Measurements from ENCODE around the gene F13B. TPM values are rescaled to one million over a fixed set of nuclear protein-coding genes. Genes with fewer than 3 reads are reported as not detected.

F13B gene
- total RNA-seq (2022; extraction: Qiagen RNA extraction; ENCODE audit: low read depth) = 0.06 to 0.09 TPM (median 0.08 TPM) in 3 of 5 replicates, not detected in the others

GRCh38 chr1:197066719-197067456 is at the start of gene F13B:
F13B (minus strand) TSS chr1:197067260; CDS start chr1:197067223, 37 bp downstream.

Other genes with a start within 250 kb of the F13B start
- 0.16 to 0.30 TPM (median 0.23 TPM) in 4 of 5 replicates, not detected in the other for gene CFHR1, start 247.5 kb downstream of the F13B start, total RNA-seq (2022; extraction: Qiagen RNA extraction; ENCODE audit: low read depth)
- gene CFHR4, start 179.2 kb downstream of the F13B start, total RNA-seq (2022; extraction: Qiagen RNA extraction; ENCODE audit: low read depth) = not detected in 5 replicates
- not detected in 5 replicates for gene CFHR2, start 123.5 kb downstream of the F13B start, total RNA-seq (2022; extraction: Qiagen RNA extraction; ENCODE audit: low read depth)
- gene CFHR5, start 89.7 kb downstream of the F13B start, total RNA-seq (2022; extraction: Qiagen RNA extraction; ENCODE audit: low read depth) = not detected in 5 replicates
- gene ASPM, start 79.4 kb upstream of the F13B start, total RNA-seq (2022; extraction: Qiagen RNA extraction; ENCODE audit: low read depth) = 6.7 to 26.1 TPM (median 22.7 TPM) in 5 replicates
- 0.49 to 3.8 TPM (median 3.3 TPM) in 5 replicates for gene ZBTB41, start 134.0 kb upstream of the F13B start, total RNA-seq (2022; extraction: Qiagen RNA extraction; ENCODE audit: low read depth)
- 0.06 TPM in 1 of 5 replicates, not detected in the others for gene CRB1, start 201.0 kb upstream of the F13B start, total RNA-seq (2022; extraction: Qiagen RNA extraction; ENCODE audit: low read depth)

Measured in A549 treated with RU486 at 1 μM for 4 hours (cell line).